Naive thymus-derived CD8-positive, alpha-beta T cell (primary cell): ENCODE results near the gene UGT2B28. TPM values are rescaled to one million over a fixed set of nuclear protein-coding genes. Genes with fewer than 3 reads are reported as not detected.
"Not testable (repeated sequence)": the region's sequence is repeated elsewhere in the genome, so short reads cannot be mapped to it uniquely, and the experiment has no call there.

Experiments
- ATAC-seq, 2 donors: fragments of 150-1000 bp; cut with Tn5 transposase in 1 of 2; sonication (Bioruptor Pico), chemical (Tn5 transposase) in 1 of 2; 1 replicate in 1 of 2; 2 replicates in 1 of 2; pipeline ENCODE4 v1.10.0; 2021; ENCODE audit warnings: mild to moderate bottlenecking in 2 of 2, moderate library complexity in 2 of 2
- POLR2A ChIA-PET: fragments of 350-600 bp; sonication (Branson Sonifier 250); formaldehyde crosslinking; loops from one replicate; lab custom pipeline; 2021; ENCODE audit warnings: antibody characterized with exemption; lab: Charles Lee
- DNase-seq, 10 donors: peaks; one replicate each; pipeline versions ENCODE4 v3.0.0 to v3.0.0-alpha.2; 2020 to 2022
- H3K27ac Mint-ChIP-seq, 10 donors: one replicate each; pipeline ENCODE4 v1.8.0; 2020 to 2022; ENCODE audit warnings: mild to moderate bottlenecking in 10 of 10, mixed read lengths in 10 of 10, moderate library complexity in 4 of 10, inconsistent platforms in 1 of 10
- H3K27me3 Mint-ChIP-seq, 5 donors: one replicate each; pipeline ENCODE4 v1.8.0; 2021 to 2022; ENCODE audit warnings: mixed read lengths in 5 of 5
- H3K36me3 Mint-ChIP-seq, 3 donors: one replicate each; pipeline ENCODE4 v1.8.0; 2020 to 2022; ENCODE audit warnings: mixed read lengths in 3 of 3, mild to moderate bottlenecking in 2 of 3, inconsistent platforms in 1 of 3
- H3K4me1 Mint-ChIP-seq, 4 donors: one replicate each; pipeline ENCODE4 v1.8.0; 2021 to 2022; ENCODE audit warnings: mixed read lengths in 4 of 4
- H3K4me3 Mint-ChIP-seq, 10 donors: one replicate each; pipeline ENCODE4 v1.8.0; 2020 to 2022; ENCODE audit warnings: mild to moderate bottlenecking in 10 of 10, mixed read lengths in 10 of 10, moderate library complexity in 6 of 10, inconsistent platforms in 1 of 10
- H3K9me3 Mint-ChIP-seq, 9 donors: one replicate each; pipeline ENCODE4 v1.8.0; 2020 to 2022; ENCODE audit warnings: mixed read lengths in 9 of 9, mild to moderate bottlenecking in 3 of 9, inconsistent platforms in 1 of 9, moderate library complexity in 1 of 9
- polyA plus RNA-seq, 3 donors: library from polyadenylated mRNA; unstranded; fragments of 300-500 nt; fragmentation: Illumina TruSeq; gene quantifications; one replicate each; pipeline ENCODE4 v1.2.3, GENCODE V29; 2021
- total RNA-seq, 8 experiments: library from RNA in 2 of 8; stranded (reverse) in 2 of 8; gene quantifications; one replicate each; pipeline ENCODE4 v1.2.3 and lab custom pipeline; 2021 to 2026

UGT2B28 gene
- total and polyA plus RNA-seq, 5 experiments from 2014 or later = not detected

DNA sequence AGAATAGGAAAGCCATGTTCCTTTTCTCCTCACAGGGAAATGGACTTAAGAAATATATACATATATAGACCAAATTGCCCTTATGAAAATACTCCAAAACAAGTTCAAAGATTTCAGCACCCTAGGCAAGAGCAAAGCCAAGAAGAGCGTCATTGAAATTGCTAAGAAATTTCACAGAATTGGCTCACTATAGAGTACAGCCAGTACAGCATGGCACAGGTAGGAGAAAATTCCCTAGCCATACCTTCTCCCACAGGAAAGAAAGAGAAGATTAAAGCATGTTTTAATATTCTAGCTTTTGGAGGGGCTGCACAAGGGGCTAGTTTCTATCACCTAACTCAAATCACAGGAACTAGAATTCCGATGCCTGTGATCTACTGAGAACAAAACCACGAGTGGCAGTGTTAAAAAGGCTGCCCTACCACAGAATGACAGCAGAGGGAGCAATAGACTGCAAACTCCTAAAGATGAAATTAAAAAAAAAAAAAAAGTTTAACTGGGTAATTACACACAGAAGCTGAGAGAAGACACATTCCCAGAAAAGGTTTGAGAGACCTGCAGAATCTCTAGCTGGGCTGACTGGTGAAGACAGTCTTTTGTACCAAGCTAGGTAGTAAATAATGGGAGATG, 37.5 kb downstream of the UGT2B28 start:
- H3K9me3 Mint-ChIP-seq, POLR2A ChIA-PET, H3K27me3 Mint-ChIP-seq, H3K4me1 Mint-ChIP-seq, H3K36me3 Mint-ChIP-seq, H3K27ac Mint-ChIP-seq, ATAC-seq, H3K4me3 Mint-ChIP-seq: not testable (repeated sequence)
- DNase-seq = peak in 4 of 10 donors; percentile 2 to 10 (median 4)

GRCh38 chr4:69321153-69321729, 41.0 kb downstream of the UGT2B28 start:
- H3K27me3 Mint-ChIP-seq = no peaks in the 10 kb centered on the region
- DNase-seq = no peak
- H3K4me1 Mint-ChIP-seq = no peaks in the 10 kb centered on the region
- H3K36me3 Mint-ChIP-seq = no peaks in the 10 kb centered on the region
- no peak overlapping the region for H3K4me3 Mint-ChIP-seq
- POLR2A ChIA-PET = no interaction called here
- H3K27ac Mint-ChIP-seq = no peak overlapping the region
- ATAC-seq = no peak
- peaks cover 0 to 2% (median 0%) of the 10 kb centered on the region in 9 donors for H3K9me3 Mint-ChIP-seq

GRCh38 chr4:69322055-69322454, 41.8 kb downstream of the UGT2B28 start:
- ATAC-seq = no peak
- POLR2A ChIA-PET = no interaction called here

GRCh38 chr4:69323284-69323683, 43.0 kb downstream of the UGT2B28 start:
- Mint-ChIP-seq H3K27me3 (no peaks in the 10 kb centered on the region), H3K4me3 (no peak overlapping the region), H3K27ac (no peak overlapping the region), H3K4me1 (no peaks in the 10 kb centered on the region), H3K9me3 (peaks cover 0 to 2% (median 0%) of the 10 kb centered on the region in 9 donors), H3K36me3 (no peaks in the 10 kb centered on the region)
- POLR2A ChIA-PET = no interaction called here
- no peak for DNase-seq
- no peak for ATAC-seq

More at GRCh38 chr4:69322055-69322454, 41.8 kb downstream of the UGT2B28 start:
- H3K36me3 Mint-ChIP-seq = no peaks in the 10 kb centered on the region
- H3K27me3 Mint-ChIP-seq = no peaks in the 10 kb centered on the region
- H3K4me1 Mint-ChIP-seq = no peaks in the 10 kb centered on the region
- H3K9me3 Mint-ChIP-seq = peaks cover 0 to 2% (median 0%) of the 10 kb centered on the region in 9 donors
- DNase-seq = no peak
- no peak overlapping the region for H3K4me3 Mint-ChIP-seq
- no peak overlapping the region for H3K27ac Mint-ChIP-seq

DNA sequence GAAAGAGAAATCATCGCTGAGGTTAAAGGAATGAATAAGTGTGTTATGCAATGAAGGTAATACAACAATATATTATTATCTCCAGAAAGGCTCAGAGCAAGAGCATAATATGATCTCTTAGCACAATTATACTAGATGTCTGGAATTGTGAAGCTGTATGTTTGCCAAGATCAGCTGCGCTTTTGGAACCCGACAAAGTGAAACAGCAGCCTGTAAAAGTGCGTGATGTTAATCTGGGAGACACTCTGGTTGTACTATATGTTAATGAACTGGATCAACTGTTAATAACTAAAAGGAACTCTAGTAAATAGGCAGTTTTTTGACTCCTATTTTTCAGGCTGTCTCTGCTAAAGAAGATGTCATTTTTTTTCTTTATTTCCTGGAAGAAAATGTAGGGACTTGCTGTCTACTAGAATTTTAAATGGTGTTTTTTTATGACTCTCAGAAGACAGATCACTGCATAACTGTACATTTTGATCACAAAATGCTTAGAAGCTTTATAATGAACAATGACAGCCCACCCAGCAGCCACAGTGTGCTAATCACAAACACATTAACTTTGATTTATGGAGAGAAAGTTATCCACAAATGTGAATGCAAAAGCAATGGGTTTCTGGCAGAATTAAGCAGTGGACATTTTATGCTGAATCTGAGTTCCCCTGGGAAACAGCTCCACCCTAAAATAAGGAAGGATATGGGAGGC, 50.2 kb downstream of the UGT2B28 start:
- Mint-ChIP-seq H3K4me1 (no peaks in the 10 kb centered on the region), H3K27me3 (no peaks in the 10 kb centered on the region), H3K4me3 (no peak overlapping the region), H3K27ac (no peak overlapping the region), H3K9me3 (peaks cover 0 to 11% (median 8%) of the 10 kb centered on the region in 9 donors), H3K36me3 (no peaks in the 10 kb centered on the region)
- ATAC-seq (no peak), DNase-seq (no peak)
- POLR2A ChIA-PET = no interaction called here

DNA sequence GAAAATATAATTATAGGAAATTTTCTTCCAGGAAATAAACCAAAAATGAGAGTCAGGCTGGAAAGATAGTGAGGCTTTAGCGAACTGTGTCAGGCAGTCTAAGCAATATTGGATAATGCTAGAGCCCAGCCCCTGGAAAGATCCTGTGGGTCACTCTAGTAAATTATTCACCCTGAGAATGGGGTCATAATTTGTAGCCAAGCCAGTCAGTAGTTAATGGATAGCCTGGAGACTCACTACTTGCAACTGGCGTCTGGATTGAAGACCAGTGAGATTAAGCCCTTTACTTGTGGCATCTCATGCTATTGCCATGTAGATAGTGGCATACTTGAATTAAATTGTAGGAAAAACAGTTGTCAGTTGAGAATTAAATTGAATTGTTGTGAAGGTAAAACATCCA, 51.0 kb downstream of the UGT2B28 start:
- H3K4me3 Mint-ChIP-seq, H3K27me3 Mint-ChIP-seq, H3K36me3 Mint-ChIP-seq, DNase-seq, H3K27ac Mint-ChIP-seq, H3K4me1 Mint-ChIP-seq, POLR2A ChIA-PET, ATAC-seq: not testable (repeated sequence)
- H3K9me3 Mint-ChIP-seq = peaks cover 0 to 11% (median 8%) of the 10 kb centered on the region in 9 donors

GRCh38 chr4:69335485-69335884, 55.2 kb downstream of the UGT2B28 start:
- not testable (repeated sequence) for H3K36me3 Mint-ChIP-seq
- H3K9me3 Mint-ChIP-seq = peaks cover 0 to 11% (median 8%) of the 10 kb centered on the region in 9 donors

DNA sequence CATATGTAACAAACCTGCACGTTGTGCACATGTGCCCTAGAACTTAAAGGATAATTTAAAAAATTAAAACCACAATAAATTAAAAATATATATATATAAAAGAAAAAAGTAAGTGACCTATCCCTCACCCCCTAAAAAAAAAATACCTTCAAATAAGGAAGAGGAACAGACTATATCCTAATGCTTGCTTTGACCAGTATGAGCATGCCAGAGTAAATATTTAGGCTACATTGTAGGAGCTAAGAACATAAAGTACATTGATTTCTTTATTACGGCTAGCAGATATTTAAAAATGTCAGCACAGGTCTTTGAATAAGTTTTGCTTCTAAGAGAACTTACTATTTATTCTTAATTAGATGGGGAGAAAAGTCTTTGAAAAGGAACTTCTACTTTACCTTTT, 62.8 kb downstream of the UGT2B28 start:
- H3K36me3 Mint-ChIP-seq, ATAC-seq, H3K9me3 Mint-ChIP-seq, H3K27me3 Mint-ChIP-seq, H3K4me3 Mint-ChIP-seq, H3K4me1 Mint-ChIP-seq, DNase-seq, POLR2A ChIA-PET, H3K27ac Mint-ChIP-seq: not testable (repeated sequence)

More at GRCh38 chr4:69335485-69335884, 55.2 kb downstream of the UGT2B28 start:
- DNase-seq, H3K27me3 Mint-ChIP-seq, H3K27ac Mint-ChIP-seq, ATAC-seq, H3K4me1 Mint-ChIP-seq, POLR2A ChIA-PET, H3K4me3 Mint-ChIP-seq: not testable (repeated sequence)

DNA sequence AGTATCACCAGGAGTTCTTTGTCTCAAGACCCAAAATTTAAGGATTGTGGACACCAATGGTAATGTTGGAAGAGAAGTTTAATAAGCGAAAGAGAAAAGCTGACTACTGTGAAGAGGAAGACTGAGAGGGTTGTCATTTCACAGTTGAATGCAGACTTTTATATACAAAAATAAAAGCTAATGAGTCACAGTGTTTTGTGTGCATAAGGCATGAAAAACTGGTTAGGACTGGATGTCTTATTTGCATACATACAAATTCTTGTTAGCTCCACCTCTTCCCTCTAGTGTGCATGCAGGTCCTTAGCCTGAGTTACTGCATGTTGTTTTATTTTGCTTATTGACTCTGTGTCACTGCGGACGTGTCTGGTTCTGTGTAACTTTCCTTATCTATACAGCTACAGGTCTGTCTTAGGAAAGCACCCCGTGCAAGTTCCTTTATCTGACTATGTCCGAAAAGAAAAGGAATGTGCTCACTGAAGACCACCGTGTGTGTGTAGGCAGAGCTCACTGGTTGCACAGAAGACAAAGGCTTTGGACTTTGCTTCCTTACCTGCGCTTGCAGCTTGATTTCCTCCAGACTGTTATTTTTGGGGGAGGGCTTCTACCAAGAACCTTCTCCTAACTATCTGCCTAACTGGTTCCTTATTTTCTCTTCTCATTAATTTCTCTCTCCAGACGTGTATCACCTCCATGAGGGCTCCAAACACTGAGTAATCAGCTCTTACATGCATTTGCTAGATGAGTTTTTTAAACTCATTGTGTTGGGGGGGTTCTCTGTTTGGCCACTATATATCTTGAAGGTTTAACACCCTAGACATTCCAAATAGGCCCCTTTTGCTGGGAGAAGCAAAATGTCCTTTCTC, 63.5 kb downstream of the UGT2B28 start:
- H3K27ac Mint-ChIP-seq, H3K27me3 Mint-ChIP-seq, H3K9me3 Mint-ChIP-seq, H3K4me3 Mint-ChIP-seq, H3K36me3 Mint-ChIP-seq, POLR2A ChIA-PET, H3K4me1 Mint-ChIP-seq, DNase-seq, ATAC-seq: not testable (repeated sequence)

Other genes starting within 250 kb of the UGT2B28 start
- gene UGT2B7, start 184.0 kb upstream of the UGT2B28 start, total RNA-seq = not detected
- not detected for gene UGT2B7, start 184.0 kb upstream of the UGT2B28 start, polyA plus RNA-seq
- not detected for gene UGT2B11, start 65.7 kb upstream of the UGT2B28 start, total RNA-seq
- gene UGT2B11, start 65.7 kb upstream of the UGT2B28 start, polyA plus RNA-seq = not detected
- gene UGT2B4, start 215.4 kb downstream of the UGT2B28 start, total RNA-seq = not detected
- gene UGT2B4, start 215.4 kb downstream of the UGT2B28 start, polyA plus RNA-seq = not detected